ENCODE data around the gene USP30.
"Not testable (repeated sequence)": the region's sequence is repeated elsewhere in the genome, so short reads cannot be mapped to it uniquely, and the experiment has no call there.

The USP30 gene

GRCh38 chr12:109020796-109021380 lies 31.5 kb upstream of the USP30 start, which contains the start of gene SVOP:
SVOP (minus strand) TSS chr12:109021068; CDS start chr12:109020868, 200 bp downstream.
- no peaks in the 10 kb centered on the region for H3K4me1 ChIP-seq (ENCODE audit: insufficient read depth, low read length)
- no peaks in the 10 kb centered on the region for H3K27me3 ChIP-seq (ENCODE audit: insufficient read depth, low read length, poor library complexity)
- no peaks in the 10 kb centered on the region for H3K9me3 ChIP-seq (ENCODE audit: insufficient read depth, low read length, severe bottlenecking)
- no peak within 1 kb of the TSS for H3K9ac ChIP-seq (ENCODE audit: low read depth, low read length)
- DNase-seq = peak; percentile 35
- H3K4me2 ChIP-seq (ENCODE audit: insufficient read depth, low read length) = no peak within 1 kb of the TSS
- H3K27ac ChIP-seq (ENCODE audit: low read length) = no peak within 1 kb of the TSS
- peak; percentile 60; the same call in 2 of the 3 replicates for ATAC-seq (ENCODE audit: insufficient read depth, low read depth)
- H4K20me1 ChIP-seq (ENCODE audit: insufficient read depth, low read length) = no peaks in the 10 kb centered on the region
- no peak within 1 kb of the TSS for H2AFZ ChIP-seq (ENCODE audit: low read depth, low read length)
- no peak within 1 kb of the TSS for H3K4me3 ChIP-seq (ENCODE audit: low read depth in 1 of 2, low read length in 2 of 2)
- no peak for TF ChIP-seq EZH2 (IDR thresholded peaks at IDR 0.05; ENCODE audit: borderline replicate concordance, low read depth, low read length, severe bottlenecking)
- TF ChIP-seq, protein P1, sequence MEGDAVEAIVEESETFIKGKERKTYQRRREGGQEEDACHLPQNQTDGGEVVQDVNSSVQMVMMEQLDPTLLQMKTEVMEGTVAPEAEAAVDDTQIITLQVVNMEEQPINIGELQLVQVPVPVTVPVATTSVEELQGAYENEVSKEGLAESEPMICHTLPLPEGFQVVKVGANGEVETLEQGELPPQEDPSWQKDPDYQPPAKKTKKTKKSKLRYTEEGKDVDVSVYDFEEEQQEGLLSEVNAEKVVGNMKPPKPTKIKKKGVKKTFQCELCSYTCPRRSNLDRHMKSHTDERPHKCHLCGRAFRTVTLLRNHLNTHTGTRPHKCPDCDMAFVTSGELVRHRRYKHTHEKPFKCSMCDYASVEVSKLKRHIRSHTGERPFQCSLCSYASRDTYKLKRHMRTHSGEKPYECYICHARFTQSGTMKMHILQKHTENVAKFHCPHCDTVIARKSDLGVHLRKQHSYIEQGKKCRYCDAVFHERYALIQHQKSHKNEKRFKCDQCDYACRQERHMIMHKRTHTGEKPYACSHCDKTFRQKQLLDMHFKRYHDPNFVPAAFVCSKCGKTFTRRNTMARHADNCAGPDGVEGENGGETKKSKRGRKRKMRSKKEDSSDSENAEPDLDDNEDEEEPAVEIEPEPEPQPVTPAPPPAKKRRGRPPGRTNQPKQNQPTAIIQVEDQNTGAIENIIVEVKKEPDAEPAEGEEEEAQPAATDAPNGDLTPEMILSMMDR (IDR thresholded peaks at IDR 0.05; ENCODE audit: borderline replicate concordance, extremely low read depth, low read length, poor library complexity, severe bottlenecking) = no peak
- H3K36me3 ChIP-seq (ENCODE audit: insufficient read depth, low read length) = no peaks in the 10 kb centered on the region
- no peaks in the 10 kb centered on the region for H3K79me2 ChIP-seq (ENCODE audit: insufficient read depth, low read length)

GRCh38 chr12:109027767-109028166 lies 24.6 kb upstream of the USP30 start:
- ATAC-seq (ENCODE audit: insufficient read depth, low read depth) = no peak
- DNase-seq = no peak
- H3K9me3 ChIP-seq (ENCODE audit: insufficient read depth, low read length, severe bottlenecking) = no peaks in the 10 kb centered on the region
- H3K27me3 ChIP-seq (ENCODE audit: insufficient read depth, low read length, poor library complexity) = peaks cover 17% of the 10 kb centered on the region
- H3K79me2 ChIP-seq (ENCODE audit: insufficient read depth, low read length) = no peaks in the 10 kb centered on the region
- no peaks in the 10 kb centered on the region for H3K36me3 ChIP-seq (ENCODE audit: insufficient read depth, low read length)
- TF ChIP-seq, protein P1 (IDR thresholded peaks at IDR 0.05; ENCODE audit: borderline replicate concordance, extremely low read depth, low read length, poor library complexity, severe bottlenecking) = no peak
- TF ChIP-seq EZH2 (IDR thresholded peaks at IDR 0.05; ENCODE audit: borderline replicate concordance, low read depth, low read length, severe bottlenecking) = no peak
- no peak overlapping the region for H3K4me2 ChIP-seq (ENCODE audit: insufficient read depth, low read length)
- no peak overlapping the region for H2AFZ ChIP-seq (ENCODE audit: low read depth, low read length)
- H3K9ac ChIP-seq (ENCODE audit: low read depth, low read length) = no peak overlapping the region
- H4K20me1 ChIP-seq (ENCODE audit: insufficient read depth, low read length) = no peaks in the 10 kb centered on the region
- H3K27ac ChIP-seq (ENCODE audit: low read length) = no peak overlapping the region
- H3K4me3 ChIP-seq (ENCODE audit: low read depth in 1 of 2, low read length in 2 of 2) = no peak overlapping the region
- no peaks in the 10 kb centered on the region for H3K4me1 ChIP-seq (ENCODE audit: insufficient read depth, low read length)

DNA sequence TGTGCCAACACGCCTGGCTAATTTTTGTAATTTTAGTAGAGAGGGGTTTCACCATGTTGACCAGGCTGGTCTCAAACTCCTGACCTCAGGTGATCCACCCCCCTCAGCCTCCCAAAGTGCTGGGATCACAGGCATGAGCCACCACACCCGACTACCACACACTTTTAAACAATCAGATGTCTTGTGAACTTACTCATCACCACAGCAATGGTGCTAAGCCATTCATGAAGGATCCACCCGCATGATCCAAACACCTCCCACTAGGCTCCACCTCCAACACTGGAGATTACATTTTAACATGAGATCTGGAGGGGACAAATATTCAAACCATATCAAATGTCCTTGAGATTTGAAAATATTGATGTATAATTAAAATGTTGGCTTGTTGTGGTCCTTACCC lies 23.8 kb upstream of the USP30 start:
- H3K79me2 ChIP-seq (ENCODE audit: insufficient read depth, low read length) = not testable (repeated sequence)

DNA sequence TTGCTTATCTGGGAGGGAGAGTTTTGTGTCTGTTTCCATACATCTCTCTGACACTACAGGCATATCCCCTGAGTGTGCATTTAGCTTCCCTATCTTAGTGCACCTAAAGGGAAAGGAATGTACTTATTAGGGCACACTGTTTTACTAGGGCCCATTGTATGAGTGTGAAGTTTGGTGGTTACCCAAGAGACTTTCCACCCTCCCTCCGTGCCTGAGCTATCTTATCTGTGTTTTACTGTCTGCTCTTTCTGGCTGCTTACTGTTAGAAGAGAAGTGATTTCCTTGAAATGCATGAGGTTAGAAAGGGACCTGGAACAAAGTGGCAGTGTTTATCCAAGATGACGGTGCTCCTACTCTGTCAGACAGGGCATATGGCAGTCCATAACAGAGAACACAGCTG lies 23.0 kb upstream of the USP30 start:
- DNase-seq (no peak), ATAC-seq (ENCODE audit: insufficient read depth, low read depth) (no peak)
- H3K9me3 ChIP-seq (ENCODE audit: insufficient read depth, low read length, severe bottlenecking) = no peaks in the 10 kb centered on the region
- H3K36me3 ChIP-seq (ENCODE audit: insufficient read depth, low read length) = no peaks in the 10 kb centered on the region
- peaks cover 22% of the 10 kb centered on the region for H3K27me3 ChIP-seq (ENCODE audit: insufficient read depth, low read length, poor library complexity)
- no peak overlapping the region for H2AFZ ChIP-seq (ENCODE audit: low read depth, low read length)
- no peaks in the 10 kb centered on the region for H4K20me1 ChIP-seq (ENCODE audit: insufficient read depth, low read length)
- no peak overlapping the region for H3K27ac ChIP-seq (ENCODE audit: low read length)
- H3K4me1 ChIP-seq (ENCODE audit: insufficient read depth, low read length) = no peaks in the 10 kb centered on the region
- H3K9ac ChIP-seq (ENCODE audit: low read depth, low read length) = no peak overlapping the region
- H3K4me3 ChIP-seq (ENCODE audit: low read depth in 1 of 2, low read length in 2 of 2) = no peak overlapping the region
- no peaks in the 10 kb centered on the region for H3K79me2 ChIP-seq (ENCODE audit: insufficient read depth, low read length)
- TF ChIP-seq, protein P1 (IDR thresholded peaks at IDR 0.05; ENCODE audit: borderline replicate concordance, extremely low read depth, low read length, poor library complexity, severe bottlenecking) = no peak
- no peak for TF ChIP-seq EZH2 (IDR thresholded peaks at IDR 0.05; ENCODE audit: borderline replicate concordance, low read depth, low read length, severe bottlenecking)
- H3K4me2 ChIP-seq (ENCODE audit: insufficient read depth, low read length) = no peak overlapping the region

More for the DNA sequence above, 23.8 kb upstream of the USP30 start:
- not testable (repeated sequence) for H3K9ac ChIP-seq (ENCODE audit: low read depth, low read length); H3K4me1 ChIP-seq (ENCODE audit: insufficient read depth, low read length); H3K9me3 ChIP-seq (ENCODE audit: insufficient read depth, low read length, severe bottlenecking); H3K4me3 ChIP-seq (ENCODE audit: low read depth in 1 of 2, low read length in 2 of 2); H2AFZ ChIP-seq (ENCODE audit: low read depth, low read length); H4K20me1 ChIP-seq (ENCODE audit: insufficient read depth, low read length); DNase-seq; H3K36me3 ChIP-seq (ENCODE audit: insufficient read depth, low read length); H3K4me2 ChIP-seq (ENCODE audit: insufficient read depth, low read length); ATAC-seq (ENCODE audit: insufficient read depth, low read depth); H3K27ac ChIP-seq (ENCODE audit: low read length)
- H3K27me3 ChIP-seq (ENCODE audit: insufficient read depth, low read length, poor library complexity) = peaks cover 18% of the 10 kb centered on the region
